Neural cell (in vitro differentiated cells): ENCODE results near the gene PERCC1. TPM values are rescaled to one million over a fixed set of nuclear protein-coding genes. Genes with fewer than 3 reads are reported as not detected.

Experiments
- H2AFZ ChIP-seq: fragments of 200-600, 300-800 bp; sonication (generic), shearing (Covaris generic); 2 replicates; pipeline ENCODE4 v1.6.0; 2014; ENCODE audit warnings: low read depth, mild to moderate bottlenecking, antibody characterized with exemption, low read length, moderate library complexity
- H3F3A ChIP-seq: fragments of 200-600 bp; shearing (Covaris generic); 2 replicates; pipeline ENCODE4 v1.6.1; 2016; ENCODE audit warnings: mild to moderate bottlenecking, moderate library complexity, mixed read lengths, antibody characterized with exemption, low read length; ENCODE audit not compliant: insufficient read depth, poor library complexity, severe bottlenecking
- H3K27ac ChIP-seq: fragments of 200-600, 300-800 bp; sonication (generic), shearing (Covaris generic); 2 replicates; pipeline ENCODE4 v1.5.1; 2014; ENCODE audit warnings: mild to moderate bottlenecking, low read length, moderate library complexity
- H3K27me3 ChIP-seq: fragments of 300-800, 200-600 bp; sonication (generic), shearing (Covaris generic); 2 replicates; pipeline ENCODE4 v1.6.0; 2014; ENCODE audit warnings: mild to moderate bottlenecking, low read depth, low read length, moderate library complexity; ENCODE audit not compliant: insufficient read depth
- H3K36me3 ChIP-seq: fragments of 300-800, 200-600 bp; sonication (generic), shearing (Covaris generic); 2 replicates; pipeline ENCODE4 v1.5.1; 2014; ENCODE audit warnings: mild to moderate bottlenecking, antibody characterized with exemption, low read length, moderate library complexity; ENCODE audit not compliant: insufficient read depth
- H3K4me2 ChIP-seq: fragments of 300-800, 200-600 bp; sonication (generic), shearing (Covaris generic); 2 replicates; pipeline ENCODE4 v1.6.0; 2014; ENCODE audit warnings: mild to moderate bottlenecking, low read length
- H3K4me3 ChIP-seq: fragments of 300-800, 200-600 bp; sonication (generic), shearing (Covaris generic); 2 replicates; pipeline ENCODE4 v1.5.1; 2014; ENCODE audit warnings: mild to moderate bottlenecking, low read length, moderate library complexity
- H3K79me2 ChIP-seq: fragments of 200-600 bp; shearing (Covaris generic); replicated peaks from 2 replicates; pipeline ENCODE4 v1.6.0; 2014; ENCODE audit warnings: mild to moderate bottlenecking, low read length, moderate library complexity; ENCODE audit not compliant: insufficient read depth
- H3K9ac ChIP-seq: fragments of 300-800, 200-600 bp; sonication (generic), shearing (Covaris generic); 2 replicates; pipeline ENCODE4 v1.6.1; 2016; ENCODE audit warnings: mild to moderate bottlenecking, low read length, mixed read lengths
- H3K9me2 ChIP-seq: fragments of 200-600 bp; shearing (Covaris generic); 2 replicates; pipeline ENCODE4 v1.6.1; 2016; ENCODE audit warnings: mild to moderate bottlenecking, low read length, mixed read lengths; ENCODE audit not compliant: insufficient read depth
- H3K9me3 ChIP-seq: fragments of 200-600, 300-800 bp; sonication (generic), shearing (Covaris generic); 2 replicates; pipeline ENCODE4 v1.6.1; 2016; ENCODE audit warnings: mild to moderate bottlenecking, mixed run types, low read length, moderate library complexity, mixed read lengths
- H4K20me1 ChIP-seq: fragments of 200-600 bp; shearing (Covaris generic); 2 replicates; pipeline ENCODE4 v1.6.1; 2016; ENCODE audit warnings: mild to moderate bottlenecking, mixed run types; ENCODE audit not compliant: insufficient read depth
- EP300 ChIP-seq: fragments of 450-650 bp; conservative IDR thresholded peaks from 2 replicates; pipeline ENCODE4 v1.6.1; 2014; ENCODE audit warnings: antibody characterized with exemption, mild to moderate bottlenecking, moderate library complexity; ENCODE audit not compliant: poor library complexity, severe bottlenecking
- MXI1 ChIP-seq: fragments of 450-650 bp; conservative IDR thresholded peaks from 2 replicates; pipeline ENCODE4 v1.6.1; 2014; ENCODE audit warnings: antibody characterized with exemption, mild to moderate bottlenecking; ENCODE audit not compliant: poor library complexity, severe bottlenecking
- POLR2AphosphoS5 ChIP-seq: IDR thresholded peaks from 2 replicates; pipeline ENCODE4 v1.6.1; 2012
- RAD21 ChIP-seq: fragments of 450-650 bp; conservative IDR thresholded peaks from 2 replicates; pipeline ENCODE4 v1.6.1; 2014; ENCODE audit warnings: antibody characterized with exemption, mild to moderate bottlenecking, moderate library complexity
- SMC3 ChIP-seq: fragments of 450-650 bp; conservative IDR thresholded peaks from 2 replicates; pipeline ENCODE4 v1.6.1; 2014; ENCODE audit warnings: antibody characterized with exemption, mild to moderate bottlenecking, moderate library complexity; ENCODE audit not compliant: poor library complexity
- polyA plus RNA-seq: library from polyadenylated mRNA; depleted of rRNA; stranded (reverse); fragments of >200 nt; gene quantifications from 2 replicates; pipeline ENCODE4 v1.2.3, GENCODE V29; 2014
- TF ChIP-seq, protein P1 (sequence below): fragments of 450-650 bp; IDR thresholded peaks from 2 replicates; pipeline ENCODE4 v1.5.1; 2014; ENCODE audit warnings: antibody characterized with exemption, mild to moderate bottlenecking, moderate library complexity; ENCODE audit not compliant: poor library complexity, severe bottlenecking
- TF ChIP-seq, protein P2 (sequence below): IDR thresholded peaks from 2 replicates; pipeline ENCODE4 v1.6.1; 2012; ENCODE audit warnings: borderline replicate concordance

PERCC1 gene
- polyA plus RNA-seq, 1 donor from 2014 or later = not detected

DNA sequence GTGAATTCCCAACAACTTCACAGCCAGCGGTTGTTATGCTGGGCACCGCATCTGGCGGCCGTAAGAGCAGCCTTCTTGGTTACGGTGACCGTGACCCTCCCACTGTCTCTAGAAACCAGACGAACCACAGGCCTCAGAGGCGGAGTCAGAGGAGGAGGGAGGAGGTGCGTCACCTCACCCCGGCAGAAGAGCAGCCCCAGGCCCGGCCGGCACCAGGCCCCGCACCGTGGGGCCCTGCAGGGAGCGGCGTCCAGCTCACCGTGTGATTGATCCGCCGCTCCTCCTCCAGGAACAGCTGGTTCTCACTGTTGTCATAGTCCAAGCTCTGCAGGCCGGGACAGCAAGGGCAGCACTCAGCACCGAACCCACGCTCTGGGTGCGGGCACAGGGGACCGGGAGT is 30.3 kb downstream of the PERCC1 start:
- Histone ChIP-seq H4K20me1 (no peaks in the 10 kb centered on the region), H3K4me3 (no peak overlapping the region), H2AFZ (no peak overlapping the region), H3K36me3 (no peaks in the 10 kb centered on the region), H3K4me2 (no peak overlapping the region), H3K27me3 (no peaks in the 10 kb centered on the region), H3F3A (no peaks in the 10 kb centered on the region), H3K9me3 (no peaks in the 10 kb centered on the region), H3K9ac (no peak overlapping the region), H3K79me2 (no peaks in the 10 kb centered on the region), H3K9me2 (no peaks in the 10 kb centered on the region), H3K27ac (no peak overlapping the region)
- no peak for TF ChIP-seq SMC3
- no peak for TF ChIP-seq POLR2AphosphoS5
- TF ChIP-seq, protein P1, sequence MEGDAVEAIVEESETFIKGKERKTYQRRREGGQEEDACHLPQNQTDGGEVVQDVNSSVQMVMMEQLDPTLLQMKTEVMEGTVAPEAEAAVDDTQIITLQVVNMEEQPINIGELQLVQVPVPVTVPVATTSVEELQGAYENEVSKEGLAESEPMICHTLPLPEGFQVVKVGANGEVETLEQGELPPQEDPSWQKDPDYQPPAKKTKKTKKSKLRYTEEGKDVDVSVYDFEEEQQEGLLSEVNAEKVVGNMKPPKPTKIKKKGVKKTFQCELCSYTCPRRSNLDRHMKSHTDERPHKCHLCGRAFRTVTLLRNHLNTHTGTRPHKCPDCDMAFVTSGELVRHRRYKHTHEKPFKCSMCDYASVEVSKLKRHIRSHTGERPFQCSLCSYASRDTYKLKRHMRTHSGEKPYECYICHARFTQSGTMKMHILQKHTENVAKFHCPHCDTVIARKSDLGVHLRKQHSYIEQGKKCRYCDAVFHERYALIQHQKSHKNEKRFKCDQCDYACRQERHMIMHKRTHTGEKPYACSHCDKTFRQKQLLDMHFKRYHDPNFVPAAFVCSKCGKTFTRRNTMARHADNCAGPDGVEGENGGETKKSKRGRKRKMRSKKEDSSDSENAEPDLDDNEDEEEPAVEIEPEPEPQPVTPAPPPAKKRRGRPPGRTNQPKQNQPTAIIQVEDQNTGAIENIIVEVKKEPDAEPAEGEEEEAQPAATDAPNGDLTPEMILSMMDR = no peak
- TF ChIP-seq, protein P2, sequence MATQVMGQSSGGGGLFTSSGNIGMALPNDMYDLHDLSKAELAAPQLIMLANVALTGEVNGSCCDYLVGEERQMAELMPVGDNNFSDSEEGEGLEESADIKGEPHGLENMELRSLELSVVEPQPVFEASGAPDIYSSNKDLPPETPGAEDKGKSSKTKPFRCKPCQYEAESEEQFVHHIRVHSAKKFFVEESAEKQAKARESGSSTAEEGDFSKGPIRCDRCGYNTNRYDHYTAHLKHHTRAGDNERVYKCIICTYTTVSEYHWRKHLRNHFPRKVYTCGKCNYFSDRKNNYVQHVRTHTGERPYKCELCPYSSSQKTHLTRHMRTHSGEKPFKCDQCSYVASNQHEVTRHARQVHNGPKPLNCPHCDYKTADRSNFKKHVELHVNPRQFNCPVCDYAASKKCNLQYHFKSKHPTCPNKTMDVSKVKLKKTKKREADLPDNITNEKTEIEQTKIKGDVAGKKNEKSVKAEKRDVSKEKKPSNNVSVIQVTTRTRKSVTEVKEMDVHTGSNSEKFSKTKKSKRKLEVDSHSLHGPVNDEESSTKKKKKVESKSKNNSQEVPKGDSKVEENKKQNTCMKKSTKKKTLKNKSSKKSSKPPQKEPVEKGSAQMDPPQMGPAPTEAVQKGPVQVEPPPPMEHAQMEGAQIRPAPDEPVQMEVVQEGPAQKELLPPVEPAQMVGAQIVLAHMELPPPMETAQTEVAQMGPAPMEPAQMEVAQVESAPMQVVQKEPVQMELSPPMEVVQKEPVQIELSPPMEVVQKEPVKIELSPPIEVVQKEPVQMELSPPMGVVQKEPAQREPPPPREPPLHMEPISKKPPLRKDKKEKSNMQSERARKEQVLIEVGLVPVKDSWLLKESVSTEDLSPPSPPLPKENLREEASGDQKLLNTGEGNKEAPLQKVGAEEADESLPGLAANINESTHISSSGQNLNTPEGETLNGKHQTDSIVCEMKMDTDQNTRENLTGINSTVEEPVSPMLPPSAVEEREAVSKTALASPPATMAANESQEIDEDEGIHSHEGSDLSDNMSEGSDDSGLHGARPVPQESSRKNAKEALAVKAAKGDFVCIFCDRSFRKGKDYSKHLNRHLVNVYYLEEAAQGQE = no peak
- TF ChIP-seq RAD21 = no peak
- TF ChIP-seq EP300 = no peak

DNA sequence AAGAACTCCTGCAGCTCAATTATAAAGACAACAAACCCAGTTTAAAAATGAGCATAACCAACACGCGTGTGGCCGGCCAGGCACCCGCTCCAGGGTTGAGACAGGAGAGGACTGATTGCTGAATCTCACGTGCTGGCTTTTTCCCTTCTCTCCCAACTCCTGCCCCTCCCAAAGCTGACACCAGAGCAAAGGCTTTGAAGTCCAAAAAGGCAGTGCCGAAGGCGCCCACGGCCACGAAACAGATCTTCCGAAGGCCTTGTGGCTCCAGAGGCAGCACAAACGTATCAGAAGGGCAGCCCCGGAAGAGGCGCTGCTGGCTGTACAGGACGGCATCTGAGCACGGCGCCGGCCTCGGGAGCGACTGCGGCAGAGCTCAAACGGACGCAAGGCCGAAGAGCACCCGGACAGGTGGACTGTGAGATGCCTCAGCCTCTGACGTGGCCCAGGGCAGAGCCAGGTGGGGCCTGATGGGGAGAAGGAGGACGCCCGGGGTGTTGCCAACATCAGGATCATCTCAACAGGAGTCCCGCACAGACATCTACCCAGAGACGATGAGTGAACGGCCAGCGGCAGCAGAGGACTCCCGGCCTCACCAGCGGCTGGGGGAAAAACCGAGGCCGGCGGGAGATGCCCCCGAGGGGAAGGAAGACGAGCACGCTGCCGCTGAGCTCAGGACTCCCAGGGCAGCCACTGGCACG is 33.5 kb downstream of the PERCC1 start:
- Histone ChIP-seq H3K27me3 (no peaks in the 10 kb centered on the region), H3F3A (no peaks in the 10 kb centered on the region), H3K4me3 (no peak overlapping the region), H3K36me3 (no peaks in the 10 kb centered on the region), H4K20me1 (no peaks in the 10 kb centered on the region), H3K9me2 (no peaks in the 10 kb centered on the region), H3K79me2 (no peaks in the 10 kb centered on the region), H2AFZ (no peak overlapping the region), H3K9me3 (no peaks in the 10 kb centered on the region), H3K4me2 (no peak overlapping the region), H3K9ac (no peak overlapping the region), H3K27ac (no peak overlapping the region)
- no peak for TF ChIP-seq RAD21
- TF ChIP-seq, protein P1 = no peak
- no peak for TF ChIP-seq POLR2AphosphoS5
- no peak for TF ChIP-seq MXI1
